CD4-positive, alpha-beta T cell (primary cell): Measurements from ENCODE around the gene SRC. TPM values are rescaled to one million over a fixed set of nuclear protein-coding genes. Genes with fewer than 3 reads are reported as not detected.

Experiments used
- ATAC-seq: fragments of 200-7000 bp; cut with Tn5 transposase; one replicate; pipeline ENCODE4 v1.10.0; 2022; ENCODE audit warnings: mild to moderate bottlenecking; ENCODE audit not compliant: poor library complexity
- CTCF ChIA-PET: fragments of 350-600 bp; sonication (Branson Sonifier 250); formaldehyde crosslinking; loops from one replicate; lab custom pipeline; 2021; ENCODE audit warnings: antibody characterized with exemption, inconsistent platforms; lab: Charles Lee
- POLR2A ChIA-PET: fragments of 350-600 bp; sonication (Branson Sonifier 250); formaldehyde crosslinking; loops from one replicate; lab custom pipeline; 2021; ENCODE audit warnings: antibody characterized with exemption, inconsistent platforms; lab: Charles Lee
- DNase-seq, 14 experiments: peaks; one replicate each; pipeline ENCODE4 v3.0.0-alpha.2; 2013 to 2020; ENCODE audit warnings: mixed read lengths in 2 of 14
- H3K27ac ChIP-seq, 2 donors: one replicate each; pipeline versions ENCODE4 v1.5.1 to v1.7.0; 2013; ENCODE audit warnings: low read length in 2 of 2, low read depth in 1 of 2, mild to moderate bottlenecking in 1 of 2
- H3K27me3 ChIP-seq, 2 experiments: 1 replicate in 1 of 2; 2 replicates in 1 of 2; pipeline versions ENCODE4 v1.6.1 to v1.7.0; 2013; ENCODE audit warnings: low read length in 2 of 2, control low read depth in 1 of 2, mild to moderate bottlenecking in 1 of 2, moderate library complexity in 1 of 2; ENCODE audit not compliant: insufficient read depth in 2 of 2, control insufficient read depth in 1 of 2
- H3K36me3 ChIP-seq: one replicate; pipeline ENCODE4 v1.6.1; 2013; ENCODE audit warnings: low read length, control low read depth; ENCODE audit not compliant: insufficient read depth
- H3K4me1 ChIP-seq: one replicate; pipeline ENCODE4 v1.6.1; 2013; ENCODE audit warnings: low read length, control low read depth; ENCODE audit not compliant: insufficient read depth
- H3K4me3 ChIP-seq: one replicate; pipeline ENCODE4 v1.5.1; 2013; ENCODE audit warnings: mild to moderate bottlenecking, low read length, moderate library complexity
- H3K9me3 ChIP-seq, 2 experiments: 1 replicate in 1 of 2; 2 replicates in 1 of 2; pipeline versions ENCODE4 v1.6.1 to v1.7.0; 2013; ENCODE audit warnings: low read length in 2 of 2, mild to moderate bottlenecking in 2 of 2, control low read depth in 1 of 2, moderate library complexity in 1 of 2; ENCODE audit not compliant: control insufficient read depth in 1 of 2, insufficient read depth in 1 of 2
- H3K27ac Mint-ChIP-seq: one replicate; pipeline ENCODE4 v1.8.0; 2020; ENCODE audit warnings: mixed read lengths
- H3K27me3 Mint-ChIP-seq: one replicate; pipeline ENCODE4 v1.8.0; 2021; ENCODE audit warnings: mixed read lengths
- H3K36me3 Mint-ChIP-seq: one replicate; pipeline ENCODE4 v1.8.0; 2021; ENCODE audit warnings: low read depth, mixed read lengths
- H3K4me1 Mint-ChIP-seq: one replicate; pipeline ENCODE4 v1.8.0; 2021; ENCODE audit warnings: low read depth, mixed read lengths
- H3K4me3 Mint-ChIP-seq: one replicate; pipeline ENCODE4 v1.8.0; 2020; ENCODE audit warnings: mild to moderate bottlenecking, mixed read lengths
- H3K9me3 Mint-ChIP-seq: one replicate; pipeline ENCODE4 v1.8.0; 2020; ENCODE audit warnings: mixed read lengths
- intact Hi-C, 2 experiments: fragments of 100-400 bp; cut with DNase I in 1 of 2; cut with micrococcal nuclease in 1 of 2; formaldehyde crosslinking; loops; one replicate each; pipeline versions ENCODE4 v1.15.1 to v1.9.0; 2023 to 2025; cut with DNase I, micrococcal nuclease
- total RNA-seq, 174 experiments: library from RNA in 2 of 174; stranded (reverse) in 2 of 174; gene quantifications; one replicate each; pipeline ENCODE4 v1.2.3 and lab custom pipeline; 2021 to 2026
- TF ChIP-seq, protein P1 (sequence below): fragments of 200-600 bp; IDR thresholded peaks from one replicate; pipeline ENCODE4 v1.8.0; 2022; ENCODE audit warnings: antibody characterized with exemption, mild to moderate bottlenecking

The SRC gene
- total RNA-seq, 2 experiments from 2014 or later: 2.5 to 3.1 TPM

DNA sequence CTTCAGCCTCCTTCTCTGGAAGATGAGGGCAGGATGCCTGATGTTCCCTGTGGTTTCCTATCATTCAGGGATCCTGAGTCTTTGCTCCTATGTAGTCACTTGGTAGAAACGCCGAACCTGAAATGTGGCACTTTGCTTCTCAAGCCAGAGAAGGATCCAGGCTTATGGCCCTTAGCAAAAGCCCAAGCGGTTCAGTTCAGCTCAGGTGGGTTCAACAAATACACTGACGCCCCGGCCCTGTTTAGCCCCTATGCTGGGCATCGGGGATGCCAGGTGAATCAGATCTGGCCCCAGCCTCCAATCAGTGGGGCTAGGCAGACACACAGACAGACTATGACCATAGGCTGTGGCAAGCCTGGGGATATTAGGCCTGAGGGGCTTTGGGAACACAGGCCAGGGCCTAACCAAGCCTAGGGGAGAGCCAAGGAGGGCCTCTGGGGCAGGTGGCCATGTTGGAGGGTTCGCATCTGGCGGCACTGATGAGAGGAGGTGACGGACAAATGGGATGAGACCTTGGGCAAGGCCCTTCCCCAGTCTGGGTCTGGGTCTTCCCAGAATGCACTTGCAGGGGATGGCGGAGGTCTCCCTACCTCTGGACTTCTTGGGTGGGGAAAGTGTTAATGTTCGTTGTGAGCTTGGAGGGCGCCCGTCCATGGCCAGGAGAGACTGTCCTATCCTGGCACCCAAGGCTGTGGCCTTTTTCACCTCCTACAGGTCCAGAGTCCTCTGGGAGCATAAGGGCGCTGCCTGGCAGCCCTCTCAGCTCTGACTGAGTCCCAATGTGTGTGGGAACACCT, 17.6 kb upstream of the SRC start:
- H3K36me3 Mint-ChIP-seq: no peaks in the 10 kb centered on the region
- Histone ChIP-seq H3K36me3 (no peaks in the 10 kb centered on the region), H3K4me3 (no peak overlapping the region), H3K27ac (no peak overlapping the region), H3K27me3 (no peaks in the 10 kb centered on the region), H3K9me3 (no peaks in the 10 kb centered on the region), H3K4me1 (no peaks in the 10 kb centered on the region)
- no peaks in the 10 kb centered on the region for H3K4me1 Mint-ChIP-seq
- no peaks in the 10 kb centered on the region for H3K27me3 Mint-ChIP-seq
- no peaks in the 10 kb centered on the region for H3K9me3 Mint-ChIP-seq
- TF ChIP-seq, protein P1, sequence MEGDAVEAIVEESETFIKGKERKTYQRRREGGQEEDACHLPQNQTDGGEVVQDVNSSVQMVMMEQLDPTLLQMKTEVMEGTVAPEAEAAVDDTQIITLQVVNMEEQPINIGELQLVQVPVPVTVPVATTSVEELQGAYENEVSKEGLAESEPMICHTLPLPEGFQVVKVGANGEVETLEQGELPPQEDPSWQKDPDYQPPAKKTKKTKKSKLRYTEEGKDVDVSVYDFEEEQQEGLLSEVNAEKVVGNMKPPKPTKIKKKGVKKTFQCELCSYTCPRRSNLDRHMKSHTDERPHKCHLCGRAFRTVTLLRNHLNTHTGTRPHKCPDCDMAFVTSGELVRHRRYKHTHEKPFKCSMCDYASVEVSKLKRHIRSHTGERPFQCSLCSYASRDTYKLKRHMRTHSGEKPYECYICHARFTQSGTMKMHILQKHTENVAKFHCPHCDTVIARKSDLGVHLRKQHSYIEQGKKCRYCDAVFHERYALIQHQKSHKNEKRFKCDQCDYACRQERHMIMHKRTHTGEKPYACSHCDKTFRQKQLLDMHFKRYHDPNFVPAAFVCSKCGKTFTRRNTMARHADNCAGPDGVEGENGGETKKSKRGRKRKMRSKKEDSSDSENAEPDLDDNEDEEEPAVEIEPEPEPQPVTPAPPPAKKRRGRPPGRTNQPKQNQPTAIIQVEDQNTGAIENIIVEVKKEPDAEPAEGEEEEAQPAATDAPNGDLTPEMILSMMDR: no peak
- no peak for DNase-seq
- CTCF ChIA-PET: interaction anchor here (0.7 kb wide), 1 partner anchor 1253 kb away, joined by 4 read pairs; the partner anchor contains the start of gene ADIG
- no peak overlapping the region for H3K4me3 Mint-ChIP-seq
- no peak overlapping the region for H3K27ac Mint-ChIP-seq
- intact Hi-C loops: no loop called here
- ATAC-seq: no peak
- POLR2A ChIA-PET: interaction anchor here (0.6 kb wide), 3 partner anchors 76 to 732 kb away, joined by 3 read pairs; no protein-coding TSS in a partner anchor

DNA sequence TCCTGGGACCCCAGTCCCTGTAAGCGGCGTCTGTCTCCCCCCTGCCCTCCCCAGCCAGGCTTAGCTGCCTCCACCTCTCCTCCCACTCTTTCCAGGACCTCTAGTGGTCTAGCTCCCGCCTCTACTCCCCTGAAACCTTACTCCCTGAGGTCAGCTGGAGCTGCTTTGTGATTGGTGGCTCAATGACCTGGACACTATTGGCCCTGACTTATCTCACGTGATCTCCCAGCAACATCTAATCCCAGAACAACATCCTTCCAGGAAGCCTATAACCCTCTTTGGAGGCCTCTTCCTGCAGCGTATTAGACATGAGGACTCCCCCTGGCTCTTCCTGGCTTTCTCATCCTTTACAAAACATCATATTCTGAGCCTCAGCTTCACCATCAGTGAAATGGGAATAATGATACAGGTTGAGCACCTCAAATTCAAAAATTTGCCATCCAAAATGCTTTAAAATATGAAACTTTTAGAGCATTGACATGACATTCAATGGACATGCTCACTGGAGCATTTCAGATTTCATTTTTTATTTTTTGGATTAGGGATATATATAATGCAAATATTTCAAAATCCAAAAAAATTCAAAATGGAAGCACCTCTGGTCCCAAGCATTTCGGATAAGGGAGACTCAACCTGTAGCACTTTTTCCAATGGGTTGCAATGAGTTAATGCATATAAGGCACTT, 16.3 kb upstream of the SRC start:
- TF ChIP-seq, protein P1: no peak
- intact Hi-C loops: no loop called here
- H3K36me3 Mint-ChIP-seq: no peaks in the 10 kb centered on the region
- DNase-seq (no peak), ATAC-seq (no peak)
- no peaks in the 10 kb centered on the region for H3K9me3 Mint-ChIP-seq
- ChIA-PET CTCF (no interaction called here), POLR2A (no interaction called here)
- Histone ChIP-seq H3K36me3 (no peaks in the 10 kb centered on the region), H3K4me3 (no peak overlapping the region), H3K9me3 (no peaks in the 10 kb centered on the region), H3K27me3 (no peaks in the 10 kb centered on the region), H3K4me1 (no peaks in the 10 kb centered on the region), H3K27ac (no peak overlapping the region)
- H3K4me3 Mint-ChIP-seq: no peak overlapping the region
- H3K27me3 Mint-ChIP-seq: no peaks in the 10 kb centered on the region
- H3K27ac Mint-ChIP-seq: no peak overlapping the region
- no peaks in the 10 kb centered on the region for H3K4me1 Mint-ChIP-seq

DNA sequence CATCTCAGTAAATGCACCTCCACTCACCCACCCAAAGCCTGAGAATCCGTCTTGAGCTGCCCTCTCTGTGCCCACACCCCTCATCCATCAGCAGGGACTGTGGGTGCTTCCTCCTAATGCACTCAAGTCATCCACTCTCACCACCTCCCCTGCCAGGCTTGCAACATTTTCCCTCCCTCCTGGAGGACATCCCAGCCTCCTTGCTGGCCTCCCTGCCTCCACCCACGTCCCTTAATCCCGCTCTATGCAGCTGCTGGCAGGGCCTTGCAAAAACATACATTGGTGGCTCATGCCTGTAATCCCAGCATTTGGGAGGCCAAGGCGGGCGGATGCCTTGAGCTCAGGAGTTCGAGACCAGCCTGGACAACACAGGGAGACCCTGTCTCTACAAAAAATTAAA, 15.6 kb upstream of the SRC start:
- Mint-ChIP-seq H3K27me3 (no peaks in the 10 kb centered on the region), H3K4me1 (no peaks in the 10 kb centered on the region), H3K9me3 (no peaks in the 10 kb centered on the region), H3K27ac (no peak overlapping the region), H3K36me3 (no peaks in the 10 kb centered on the region), H3K4me3 (no peak overlapping the region)
- ChIA-PET CTCF (interaction anchor here (0.6 kb wide), 1 partner anchor 179 kb away, joined by 3 read pairs; no protein-coding TSS in a partner anchor), POLR2A (no interaction called here)
- no peaks in the 10 kb centered on the region for H3K36me3 ChIP-seq
- no peak overlapping the region for H3K4me3 ChIP-seq
- H3K9me3 ChIP-seq: no peaks in the 10 kb centered on the region
- TF ChIP-seq, protein P1: no peak
- ATAC-seq (no peak), DNase-seq (no peak)
- intact Hi-C loops: no loop called here
- H3K27me3 ChIP-seq: no peaks in the 10 kb centered on the region
- no peaks in the 10 kb centered on the region for H3K4me1 ChIP-seq
- no peak overlapping the region for H3K27ac ChIP-seq
